Astrocyte (in vitro differentiated cells and primary cell): ENCODE data around the gene IGFBPL1. TPM values are rescaled to one million over a fixed set of nuclear protein-coding genes. Genes with fewer than 3 reads are reported as not detected.
"Not testable (repeated sequence)": the region's sequence is repeated elsewhere in the genome, so short reads cannot be mapped to it uniquely, and the experiment has no call there.

Source experiments
- DNase-seq: peaks from one replicate; pipeline ENCODE4 v3.0.0-alpha.2; 2010; ENCODE audit warnings: low read depth
- FAIRE-seq: peaks from 2 replicates; lab custom pipeline; 2011; peaks lifted over from hg19 to GRCh38; lab: Jason Lieb, UNC
- H2AFZ ChIP-seq: 2 replicates; pipeline ENCODE4 v1.6.0; 2012; ENCODE audit warnings: low read depth, low read length, inconsistent platforms
- H3K27ac ChIP-seq: 2 replicates; pipeline ENCODE4 v1.5.1; 2011; ENCODE audit warnings: low read depth, low read length, inconsistent platforms
- H3K27me3 ChIP-seq: 2 replicates; pipeline ENCODE4 v1.6.0; 2011; ENCODE audit warnings: low read length, inconsistent platforms; ENCODE audit not compliant: insufficient read depth
- H3K36me3 ChIP-seq: 2 replicates; pipeline ENCODE4 v1.5.1; 2011; ENCODE audit warnings: low read length, inconsistent platforms; ENCODE audit not compliant: insufficient read depth
- H3K4me1 ChIP-seq: 2 replicates; pipeline ENCODE4 v1.5.1; 2011; ENCODE audit warnings: low read length, inconsistent platforms; ENCODE audit not compliant: insufficient read depth
- H3K4me2 ChIP-seq: 2 replicates; pipeline ENCODE4 v1.6.0; 2012; ENCODE audit warnings: low read length, inconsistent platforms
- H3K4me3 ChIP-seq: 2 replicates; pipeline ENCODE4 v1.5.1; 2011; ENCODE audit warnings: low read depth, mild to moderate bottlenecking, low read length, inconsistent platforms; ENCODE audit not compliant: insufficient read depth
- H3K79me2 ChIP-seq: 2 replicates; pipeline ENCODE4 v1.6.0; 2012; ENCODE audit warnings: mild to moderate bottlenecking, low read length, inconsistent platforms; ENCODE audit not compliant: insufficient read depth
- H3K9ac ChIP-seq: 2 replicates; pipeline ENCODE4 v1.6.0; 2012; ENCODE audit warnings: mild to moderate bottlenecking, low read length, inconsistent platforms
- H3K9me3 ChIP-seq: 2 replicates; pipeline ENCODE4 v1.5.1; 2012; ENCODE audit warnings: low read depth, mild to moderate bottlenecking, low read length, inconsistent platforms; ENCODE audit not compliant: insufficient read depth
- H4K20me1 ChIP-seq: 2 replicates; pipeline ENCODE4 v1.6.0; 2012; ENCODE audit warnings: low read length, inconsistent platforms; ENCODE audit not compliant: insufficient read depth
- H3K27ac Mint-ChIP-seq: one replicate; pipeline ENCODE4 v1.8.0; 2021; ENCODE audit warnings: mild to moderate bottlenecking, mixed read lengths; ENCODE audit not compliant: unreplicated experiment
- H3K27me3 Mint-ChIP-seq: one replicate; pipeline ENCODE4 v1.8.0; 2021; ENCODE audit warnings: low read depth, mixed read lengths; ENCODE audit not compliant: unreplicated experiment
- H3K36me3 Mint-ChIP-seq: one replicate; pipeline ENCODE4 v1.8.0; 2021; ENCODE audit warnings: low read depth, mixed read lengths; ENCODE audit not compliant: unreplicated experiment
- H3K4me1 Mint-ChIP-seq: one replicate; pipeline ENCODE4 v1.8.0; 2021; ENCODE audit warnings: low read depth, mixed read lengths; ENCODE audit not compliant: unreplicated experiment
- H3K4me3 Mint-ChIP-seq: one replicate; pipeline ENCODE4 v1.8.0; 2021; ENCODE audit warnings: mild to moderate bottlenecking, moderate library complexity, mixed read lengths; ENCODE audit not compliant: unreplicated experiment
- H3K9me3 Mint-ChIP-seq: one replicate; pipeline ENCODE4 v1.8.0; 2021; ENCODE audit warnings: mild to moderate bottlenecking, mixed read lengths; ENCODE audit not compliant: unreplicated experiment
- EZH2 ChIP-seq: IDR thresholded peaks from 2 replicates; pipeline ENCODE4 v1.6.1; 2012; ENCODE audit warnings: mild to moderate bottlenecking, low read length, inconsistent platforms; ENCODE audit not compliant: insufficient read depth
- total RNA-seq: library from RNA; stranded (reverse); gene quantifications from 2 replicates; pipeline ENCODE4 v1.2.1, GENCODE V29; 2021
- TF ChIP-seq, protein P1 (sequence below): IDR thresholded peaks from 2 replicates; pipeline ENCODE4 v1.5.1; 2011; ENCODE audit warnings: low read depth, mild to moderate bottlenecking, inconsistent platforms, low read length, moderate library complexity; ENCODE audit not compliant: insufficient read depth

IGFBPL1 gene
- total RNA-seq, 1 donor from 2014 or later = 11.0 TPM

DNA sequence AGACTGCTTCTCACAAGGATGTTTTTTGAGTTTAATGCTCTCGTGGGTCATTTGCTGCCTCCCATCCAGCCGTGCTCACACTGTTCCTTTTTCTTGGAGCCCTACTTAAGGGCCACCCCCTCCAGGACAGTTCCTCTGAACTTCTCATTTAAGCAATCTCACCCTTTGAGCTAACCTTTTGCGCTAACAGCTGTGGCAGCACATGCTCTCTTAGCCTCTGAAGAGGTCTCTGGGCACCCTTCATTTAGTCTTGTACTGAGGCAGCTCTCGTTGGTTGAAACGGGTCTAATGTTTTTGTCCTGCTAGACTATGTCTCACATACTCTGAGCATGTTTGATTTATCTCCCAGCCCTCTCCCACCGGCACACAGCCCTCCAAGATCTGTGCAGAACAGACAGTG, 19.9 kb downstream of the IGFBPL1 start:
- Histone ChIP-seq H3K36me3 (no peaks in the 10 kb centered on the region), H3K9me3 (no peaks in the 10 kb centered on the region), H3K4me3 (no peak overlapping the region), H3K4me1 (no peaks in the 10 kb centered on the region), H3K27me3 (peaks cover 13% of the 10 kb centered on the region), H4K20me1 (peaks cover 18% of the 10 kb centered on the region), H3K27ac (no peak overlapping the region), H3K9ac (no peak overlapping the region), H3K79me2 (no peaks in the 10 kb centered on the region), H2AFZ (no peak overlapping the region), H3K4me2 (no peak overlapping the region)
- Mint-ChIP-seq H3K9me3 (no peaks in the 10 kb centered on the region), H3K27ac (no peak overlapping the region), H3K4me3 (no peak overlapping the region), H3K27me3 (peaks cover 14% of the 10 kb centered on the region), H3K4me1 (peaks cover 25% of the 10 kb centered on the region), H3K36me3 (peaks cover 3% of the 10 kb centered on the region)
- TF ChIP-seq, protein P1, sequence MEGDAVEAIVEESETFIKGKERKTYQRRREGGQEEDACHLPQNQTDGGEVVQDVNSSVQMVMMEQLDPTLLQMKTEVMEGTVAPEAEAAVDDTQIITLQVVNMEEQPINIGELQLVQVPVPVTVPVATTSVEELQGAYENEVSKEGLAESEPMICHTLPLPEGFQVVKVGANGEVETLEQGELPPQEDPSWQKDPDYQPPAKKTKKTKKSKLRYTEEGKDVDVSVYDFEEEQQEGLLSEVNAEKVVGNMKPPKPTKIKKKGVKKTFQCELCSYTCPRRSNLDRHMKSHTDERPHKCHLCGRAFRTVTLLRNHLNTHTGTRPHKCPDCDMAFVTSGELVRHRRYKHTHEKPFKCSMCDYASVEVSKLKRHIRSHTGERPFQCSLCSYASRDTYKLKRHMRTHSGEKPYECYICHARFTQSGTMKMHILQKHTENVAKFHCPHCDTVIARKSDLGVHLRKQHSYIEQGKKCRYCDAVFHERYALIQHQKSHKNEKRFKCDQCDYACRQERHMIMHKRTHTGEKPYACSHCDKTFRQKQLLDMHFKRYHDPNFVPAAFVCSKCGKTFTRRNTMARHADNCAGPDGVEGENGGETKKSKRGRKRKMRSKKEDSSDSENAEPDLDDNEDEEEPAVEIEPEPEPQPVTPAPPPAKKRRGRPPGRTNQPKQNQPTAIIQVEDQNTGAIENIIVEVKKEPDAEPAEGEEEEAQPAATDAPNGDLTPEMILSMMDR = no peak
- TF ChIP-seq EZH2 = no peak
- FAIRE-seq (no peak), DNase-seq (no peak)

DNA sequence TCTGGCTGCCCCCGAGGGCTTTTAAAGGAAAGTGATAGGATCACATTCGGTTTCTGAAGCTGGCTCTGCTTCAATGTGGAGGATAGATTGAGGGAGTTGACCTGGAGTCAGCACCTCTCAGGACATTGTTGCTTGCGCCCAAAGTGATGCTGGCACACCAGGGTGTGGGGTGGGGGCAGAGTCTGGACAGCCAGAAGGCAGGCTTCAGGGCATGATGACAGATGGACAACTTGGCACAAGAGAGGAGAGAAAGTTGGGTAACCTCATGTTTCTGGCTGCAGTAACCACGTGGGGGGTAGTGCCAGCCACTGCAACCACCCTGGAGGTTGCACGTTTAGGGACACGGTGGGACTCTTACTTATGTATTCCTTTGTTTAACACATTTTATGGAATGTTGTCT, 22.3 kb downstream of the IGFBPL1 start:
- peaks cover 7% of the 10 kb centered on the region for H3K79me2 ChIP-seq
- Mint-ChIP-seq H3K9me3 (no peaks in the 10 kb centered on the region), H3K4me1 (peaks cover 25% of the 10 kb centered on the region), H3K27me3 (peaks cover 14% of the 10 kb centered on the region), H3K4me3 (no peak overlapping the region), H3K27ac (no peak overlapping the region), H3K36me3 (peaks cover 18% of the 10 kb centered on the region)
- H3K36me3 ChIP-seq = peaks cover 9% of the 10 kb centered on the region
- H3K4me2 ChIP-seq = no peak overlapping the region
- H3K27me3 ChIP-seq = peaks cover 13% of the 10 kb centered on the region
- peaks cover 3% of the 10 kb centered on the region for H3K4me1 ChIP-seq
- H3K9me3 ChIP-seq = no peaks in the 10 kb centered on the region
- no peak overlapping the region for H2AFZ ChIP-seq
- H4K20me1 ChIP-seq = peaks cover 38% of the 10 kb centered on the region
- no peak overlapping the region for H3K4me3 ChIP-seq
- FAIRE-seq = no peak
- no peak overlapping the region for H3K27ac ChIP-seq
- no peak overlapping the region for H3K9ac ChIP-seq
- TF ChIP-seq, protein P1 = no peak
- TF ChIP-seq EZH2 = no peak
- DNase-seq = no peak

DNA sequence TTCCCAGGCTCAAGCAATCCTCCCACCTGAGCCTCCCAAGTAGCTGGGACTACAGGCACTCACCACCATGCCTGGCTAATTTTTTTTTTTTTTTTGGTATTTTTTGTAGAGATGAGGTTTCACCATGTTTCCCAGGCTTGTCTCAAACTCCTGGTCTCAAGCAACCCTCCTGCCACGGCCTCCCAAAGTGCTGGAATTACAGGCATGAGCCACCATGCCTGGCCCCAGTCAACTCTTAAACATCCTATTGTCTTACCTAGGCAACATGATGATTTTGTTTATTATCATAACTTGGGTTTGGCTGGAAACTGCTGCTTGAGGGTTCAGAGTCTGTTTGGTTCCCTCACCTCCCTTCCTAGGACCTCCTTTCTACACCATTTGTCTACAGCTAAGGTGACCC, 25.1 kb downstream of the IGFBPL1 start:
- peaks cover 63% of the 10 kb centered on the region for H4K20me1 ChIP-seq
- H2AFZ ChIP-seq, DNase-seq, H3K4me1 ChIP-seq, H3K27me3 ChIP-seq, FAIRE-seq, H3K4me3 Mint-ChIP-seq, H3K9ac ChIP-seq, H3K27ac ChIP-seq, H3K4me3 ChIP-seq, H3K9me3 Mint-ChIP-seq, H3K9me3 ChIP-seq, H3K4me2 ChIP-seq: not testable (repeated sequence)
- H3K36me3 Mint-ChIP-seq = peaks cover 39% of the 10 kb centered on the region
- H3K4me1 Mint-ChIP-seq = peaks cover 14% of the 10 kb centered on the region
- H3K36me3 ChIP-seq = peaks cover 24% of the 10 kb centered on the region
- H3K27me3 Mint-ChIP-seq = peaks cover 12% of the 10 kb centered on the region
- peak overlapping the region; percentile 18 for H3K27ac Mint-ChIP-seq
- peaks cover 35% of the 10 kb centered on the region for H3K79me2 ChIP-seq
